SHP77 treated with DMSO at 0.1 percent for 48 hours (cell line): ENCODE results near the gene CA4.

ENCODE experiments used
- DNase-seq: peaks from one replicate; lab custom pipeline; 2025; lab: John Stamatoyannopoulos, UW

The CA4 gene

DNA sequence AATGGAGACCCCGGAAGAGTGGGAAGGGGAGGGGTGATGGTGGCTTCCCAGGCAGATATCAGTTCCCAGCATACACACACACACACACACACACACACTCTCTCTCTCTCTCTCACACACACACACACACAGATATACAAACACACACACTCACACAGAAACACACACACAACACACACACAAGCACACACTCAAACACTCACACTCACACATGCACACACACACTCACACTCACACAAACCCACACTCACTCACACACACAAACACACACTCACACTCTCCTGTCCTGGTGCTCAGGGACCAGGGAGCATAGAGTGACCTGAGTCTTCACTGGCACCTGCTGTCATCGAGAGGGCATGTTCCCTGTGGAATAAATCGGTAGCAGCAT lies 5.6 kb downstream of the CA4 start:
- no peak for DNase-seq

DNA sequence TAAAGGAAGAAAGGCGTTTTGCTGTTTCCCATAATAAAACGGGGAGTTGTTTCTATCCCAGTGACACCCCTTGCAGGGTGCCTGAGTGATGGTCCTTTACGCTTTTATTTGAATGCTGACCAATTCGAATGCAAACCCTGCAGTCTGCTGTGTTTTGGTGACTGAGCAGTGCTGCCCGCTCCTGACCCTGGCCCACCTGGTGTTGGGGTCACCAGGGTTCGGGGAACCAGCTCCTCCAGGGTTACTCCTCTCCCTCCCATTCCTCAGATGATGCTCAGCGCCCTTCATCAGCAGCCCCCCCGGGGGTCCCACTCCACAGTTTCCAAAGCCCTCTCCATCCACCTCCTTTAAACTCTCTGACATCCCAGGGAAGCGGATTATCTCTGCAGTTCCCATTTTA lies 6.0 kb downstream of the CA4 start:
- DNase-seq = no peak

DNA sequence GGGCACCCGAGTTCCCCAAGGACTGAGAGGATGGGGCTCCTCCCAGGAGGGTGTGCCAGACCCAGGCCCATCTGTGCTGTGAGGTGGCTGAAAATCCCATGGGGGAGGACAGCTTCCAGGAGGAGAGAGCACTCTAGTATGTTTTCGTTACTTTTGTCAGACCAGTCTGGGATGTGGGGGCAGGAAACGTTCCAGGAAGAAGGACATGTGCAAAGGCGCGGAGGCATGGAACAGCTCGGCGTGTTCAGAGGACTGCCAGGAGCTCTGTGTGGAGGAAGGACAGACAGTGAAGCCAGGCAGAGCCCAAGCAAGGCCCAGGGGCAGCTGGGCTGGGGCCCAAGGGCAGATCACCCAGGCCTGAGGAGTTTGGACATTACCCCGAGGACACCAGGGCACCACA lies 7.0 kb downstream of the CA4 start:
- DNase-seq = no peak

DNA sequence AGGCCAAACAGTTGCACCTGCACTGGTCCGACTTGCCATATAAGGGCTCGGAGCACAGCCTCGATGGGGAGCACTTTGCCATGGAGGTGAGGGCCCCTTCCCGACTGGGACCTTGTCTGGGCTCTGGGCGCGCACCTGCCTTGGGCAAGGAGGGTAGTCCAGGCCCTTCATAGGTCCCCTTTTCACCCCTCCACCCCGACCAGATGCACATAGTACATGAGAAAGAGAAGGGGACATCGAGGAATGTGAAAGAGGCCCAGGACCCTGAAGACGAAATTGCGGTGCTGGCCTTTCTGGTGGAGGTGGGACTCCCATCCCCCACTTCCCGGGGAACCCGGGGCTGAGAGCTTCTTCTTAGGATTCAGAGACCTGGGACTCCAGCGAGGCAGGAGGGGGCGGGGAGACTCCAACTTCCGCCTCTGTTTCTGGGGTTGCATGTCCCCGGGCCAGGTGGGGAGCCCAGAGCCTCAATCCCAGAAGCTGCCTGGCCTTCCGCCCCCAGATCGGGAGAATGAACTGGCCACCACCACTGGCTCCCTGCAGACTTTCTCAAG lies 7.8 kb downstream of the CA4 start:
- no peak for DNase-seq

DNA sequence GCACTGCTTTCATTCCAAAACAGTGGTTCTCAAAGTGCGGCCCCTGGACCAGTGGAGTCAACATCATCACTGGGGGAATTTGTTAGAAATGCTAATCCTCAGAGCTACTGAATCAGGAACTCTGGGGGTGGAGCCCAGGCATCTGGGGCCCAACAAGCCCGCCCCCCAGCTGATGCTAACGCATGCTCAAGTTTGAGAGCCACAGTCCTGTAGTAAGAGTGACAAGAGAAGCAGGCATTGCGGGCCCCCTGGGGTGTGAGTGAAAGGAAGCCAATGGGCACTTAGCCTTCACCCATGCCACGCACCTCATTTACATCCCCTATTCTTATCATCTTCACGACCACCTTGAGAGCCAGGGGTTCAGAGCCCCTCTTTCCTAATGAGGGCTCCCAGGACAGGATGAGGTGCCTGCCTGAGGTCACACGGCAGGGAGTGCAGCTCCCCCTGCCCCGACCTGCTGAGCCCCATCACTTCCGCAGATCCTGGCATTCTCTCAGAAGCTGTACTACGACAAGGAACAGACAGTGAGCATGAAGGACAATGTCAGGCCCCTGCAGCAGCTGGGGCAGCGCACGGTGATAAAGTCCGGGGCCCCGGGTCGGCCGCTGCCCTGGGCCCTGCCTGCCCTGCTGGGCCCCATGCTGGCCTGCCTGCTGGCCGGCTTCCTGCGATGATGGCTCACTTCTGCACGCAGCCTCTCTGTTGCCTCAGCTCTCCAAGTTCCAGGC lies 9.1 kb downstream of the CA4 start:
- DNase-seq = no peak

DNA sequence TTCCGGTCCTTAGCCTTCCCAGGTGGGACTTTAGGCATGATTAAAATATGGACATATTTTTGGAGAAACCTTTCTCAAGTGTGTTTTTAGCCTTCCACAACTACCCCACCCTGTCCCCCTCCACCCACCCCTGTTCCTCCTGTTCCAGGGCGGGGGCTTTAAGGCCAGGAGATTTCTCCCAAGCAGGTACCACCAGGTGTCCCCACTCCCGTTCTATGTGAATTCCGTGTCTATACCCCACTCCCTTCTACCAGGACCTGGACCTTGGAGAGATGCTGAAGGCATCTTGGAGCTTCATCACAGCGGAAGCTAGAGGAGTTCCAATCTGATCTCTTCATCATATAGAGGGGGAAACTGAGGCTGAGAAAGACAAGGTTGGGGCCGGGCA lies 9.7 kb downstream of the CA4 start:
- DNase-seq = no peak

DNA sequence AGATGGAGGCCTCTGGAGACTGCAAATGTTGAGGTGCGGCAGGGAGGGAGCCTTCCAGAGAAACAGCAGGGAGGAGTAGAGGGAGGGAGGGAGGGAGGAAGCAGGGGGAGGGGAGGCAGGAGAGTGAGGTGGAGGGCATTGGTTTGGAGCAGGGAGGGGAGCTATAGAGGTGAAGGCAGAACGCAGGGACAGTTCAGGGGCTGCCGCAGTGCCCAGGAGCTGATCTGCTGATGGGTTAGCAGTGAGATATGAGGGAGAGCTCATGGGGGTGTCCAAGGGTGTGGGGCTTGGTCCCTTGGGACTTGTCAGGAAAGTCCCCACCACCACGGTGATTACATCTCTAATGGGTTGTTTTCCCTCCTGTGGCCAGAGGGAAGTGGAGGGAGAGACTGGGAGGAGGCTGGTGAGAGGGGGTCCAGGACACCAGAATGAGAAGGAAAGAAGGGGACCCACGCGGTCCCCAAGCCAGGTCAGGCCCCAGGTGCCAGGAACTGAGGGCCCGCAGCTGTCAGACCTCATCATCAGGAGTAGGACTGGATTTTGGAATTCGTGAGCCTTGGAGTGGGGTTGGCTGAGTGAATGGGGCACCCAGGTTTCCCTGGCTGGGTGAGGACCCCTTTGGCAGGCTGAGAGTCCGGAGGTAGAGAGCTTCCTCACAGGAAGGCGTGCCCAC lies 11.2 kb downstream of the CA4 start:
- no peak for DNase-seq

DNA sequence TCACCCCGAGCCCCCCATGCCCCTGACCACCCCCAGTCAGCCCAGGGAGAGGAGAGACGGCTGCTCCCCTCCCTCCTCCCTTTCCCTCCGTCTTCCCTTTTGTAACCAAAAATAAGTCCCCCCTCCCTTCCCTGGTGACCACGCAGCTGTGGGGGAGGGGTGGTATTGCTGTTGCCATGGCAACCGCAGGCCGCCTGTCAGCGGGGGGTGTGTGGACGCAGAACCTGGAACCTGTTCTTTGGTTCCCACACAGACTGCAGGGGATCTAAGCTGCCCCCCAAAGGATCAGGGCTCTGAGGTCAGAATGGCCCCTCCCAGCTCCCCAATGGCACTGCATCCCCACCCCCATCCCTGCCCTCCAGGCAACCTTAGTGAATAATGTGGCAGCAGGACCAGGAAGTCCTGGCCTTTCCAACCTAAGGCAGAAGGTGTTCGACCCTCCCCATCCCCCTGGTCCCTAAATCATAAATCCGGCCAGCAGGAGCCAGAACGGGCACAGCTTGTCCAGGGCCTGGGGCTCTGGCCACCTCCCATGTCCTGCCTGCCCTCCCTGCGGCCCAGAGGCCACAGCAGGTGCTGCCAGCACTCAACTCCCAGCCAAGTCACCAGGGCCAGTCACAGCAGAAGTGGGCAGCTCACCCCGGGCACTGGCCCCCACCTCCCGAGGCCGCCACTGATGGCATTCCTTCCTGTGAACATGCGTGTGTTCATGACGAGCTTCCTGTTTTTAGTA lies 12.0 kb downstream of the CA4 start:
- no peak for DNase-seq

DNA sequence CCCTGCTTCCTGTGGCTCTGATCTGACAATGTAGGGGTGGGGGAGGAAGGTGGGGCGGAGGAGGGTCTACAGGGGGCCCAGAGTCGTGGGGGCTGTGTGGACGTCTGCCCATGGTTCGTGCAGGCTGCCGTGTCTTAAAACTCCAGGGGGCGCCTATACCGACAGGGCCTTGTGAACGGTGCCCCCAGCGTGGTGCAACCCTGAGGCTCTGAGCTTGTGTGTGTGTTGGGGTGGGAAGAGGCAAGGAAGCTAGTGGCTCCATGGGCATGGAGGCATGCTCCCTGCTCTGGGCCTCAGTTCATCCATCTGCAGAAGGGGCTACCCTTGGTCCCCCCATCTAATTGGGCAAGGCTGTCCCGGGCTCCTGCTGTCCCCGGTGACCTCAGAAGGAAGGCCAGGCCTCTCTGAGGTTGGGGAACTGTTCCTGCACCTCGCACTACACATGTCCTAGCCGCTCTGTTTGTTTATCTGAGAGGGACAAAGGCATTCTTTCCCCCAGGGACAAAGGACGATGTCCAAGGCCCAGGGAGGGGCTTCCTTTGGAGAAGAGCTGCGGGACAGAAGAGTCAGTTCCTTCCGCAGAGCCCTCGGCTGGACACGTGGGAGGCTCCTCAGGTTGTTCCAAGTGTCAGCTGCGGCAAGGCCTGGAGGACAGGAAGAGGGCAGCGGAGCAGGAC lies 13.5 kb downstream of the CA4 start:
- no peak for DNase-seq

DNA sequence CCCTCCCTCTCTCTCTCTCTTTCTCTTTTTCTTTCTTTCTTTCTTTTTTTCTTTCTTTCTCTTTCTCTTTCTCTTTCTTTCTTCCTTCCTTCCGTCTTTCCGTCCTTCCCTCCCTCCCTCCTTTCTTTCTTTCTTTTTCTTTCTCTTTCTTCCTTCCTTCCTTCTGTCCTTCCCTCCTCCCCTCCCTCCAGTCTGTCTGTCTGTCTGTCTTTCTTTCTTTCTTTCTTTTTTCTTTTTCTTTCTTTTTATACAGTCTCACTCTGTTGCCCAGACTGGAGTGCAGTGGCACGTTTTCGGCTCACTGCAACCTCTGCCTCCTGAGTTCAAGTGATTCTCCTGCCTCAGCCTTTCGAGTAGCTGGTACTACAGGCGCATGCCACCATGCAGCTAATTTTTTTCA lies 14.4 kb downstream of the CA4 start:
- DNase-seq = no peak

DNA sequence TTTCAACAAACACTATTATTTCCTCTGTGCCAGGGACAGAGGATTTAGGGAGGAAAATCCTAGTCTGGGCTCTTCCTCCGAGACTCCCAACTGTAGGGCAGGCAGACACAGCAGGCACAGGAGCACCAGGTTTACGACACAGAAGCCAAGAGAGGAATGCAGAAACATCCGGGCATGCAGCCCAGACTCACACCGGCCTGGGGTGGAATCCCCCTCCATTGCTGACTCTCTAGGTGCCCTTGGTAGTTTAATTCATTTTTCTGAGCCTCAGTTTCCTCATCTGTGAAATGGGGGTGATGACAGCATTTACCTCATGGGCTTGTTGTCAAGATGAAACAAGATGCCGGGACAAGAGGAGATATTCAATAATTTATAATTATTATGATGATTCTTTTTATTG lies 14.9 kb downstream of the CA4 start:
- DNase-seq = no peak

DNA sequence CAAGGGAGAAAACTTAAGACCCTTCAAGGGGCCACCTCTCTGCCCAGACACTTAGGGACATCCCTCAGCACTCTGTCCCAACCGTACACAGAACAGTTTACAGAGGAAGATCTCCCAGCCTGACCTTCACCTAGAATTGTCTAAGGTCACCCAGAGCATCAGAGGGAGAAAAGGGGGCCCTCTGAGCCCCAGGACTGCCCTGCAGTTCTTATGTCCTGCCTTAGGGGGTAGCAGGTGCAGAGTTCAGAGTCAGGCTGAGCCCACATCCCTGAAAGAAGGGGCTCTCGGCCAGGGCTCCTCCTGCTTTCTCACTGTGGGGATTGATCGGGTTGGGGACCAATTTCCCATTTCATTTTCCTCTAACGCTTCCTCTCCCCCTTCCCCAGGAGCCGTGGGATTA lies 15.4 kb downstream of the CA4 start:
- no peak for DNase-seq

DNA sequence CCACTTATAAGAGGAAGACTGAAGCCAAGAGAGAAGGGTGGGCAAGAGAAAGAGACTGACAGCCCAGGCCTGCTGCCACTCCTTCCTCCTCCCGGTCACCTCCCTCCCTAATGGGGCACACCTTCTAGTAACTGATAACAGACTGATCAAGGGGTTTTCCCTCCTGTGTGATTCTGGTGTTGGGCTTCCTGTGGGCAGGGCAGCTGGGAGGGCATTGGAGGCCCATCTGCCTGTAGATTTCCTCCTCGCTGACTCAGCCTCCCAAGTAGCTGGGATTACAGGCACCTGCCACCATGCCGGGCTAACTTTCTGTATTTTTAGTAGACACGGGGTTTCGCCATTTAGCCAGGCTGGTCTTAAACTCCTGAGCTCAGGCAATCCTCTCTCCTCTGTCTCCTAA lies 16.2 kb downstream of the CA4 start:
- no peak for DNase-seq

DNA sequence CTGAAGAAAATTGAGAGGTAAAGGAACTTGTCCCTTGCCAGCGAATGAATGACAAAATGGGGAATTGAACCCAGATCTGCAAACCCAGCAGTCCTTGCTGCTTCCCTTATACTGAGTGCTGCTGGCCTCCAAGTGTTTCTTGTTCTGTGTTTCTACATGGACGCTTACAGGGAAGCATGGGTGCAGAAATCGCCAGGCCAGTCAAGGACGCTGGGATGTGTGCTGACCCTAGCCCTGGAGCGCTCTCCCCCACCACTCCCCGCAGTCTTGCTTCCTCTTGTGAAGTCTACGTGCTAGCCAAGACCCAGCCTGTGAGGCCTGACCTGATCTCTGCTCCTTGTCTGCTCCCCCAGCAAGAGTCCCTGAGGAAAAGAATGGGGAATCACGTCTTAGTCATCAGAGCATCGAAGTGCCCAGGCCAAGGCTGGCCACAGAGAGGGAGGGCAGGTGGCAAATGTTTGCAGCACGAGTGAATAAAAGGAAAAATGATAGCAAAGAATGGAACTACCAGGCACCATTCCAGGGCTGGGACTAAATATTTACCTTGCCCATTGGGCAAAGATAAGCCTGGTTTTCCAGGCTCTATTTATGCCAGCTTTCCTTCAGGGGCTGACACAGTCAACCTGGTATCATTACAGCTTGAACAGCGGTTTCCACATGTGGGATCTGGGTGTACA lies 17.4 kb downstream of the CA4 start:
- DNase-seq = no peak

DNA sequence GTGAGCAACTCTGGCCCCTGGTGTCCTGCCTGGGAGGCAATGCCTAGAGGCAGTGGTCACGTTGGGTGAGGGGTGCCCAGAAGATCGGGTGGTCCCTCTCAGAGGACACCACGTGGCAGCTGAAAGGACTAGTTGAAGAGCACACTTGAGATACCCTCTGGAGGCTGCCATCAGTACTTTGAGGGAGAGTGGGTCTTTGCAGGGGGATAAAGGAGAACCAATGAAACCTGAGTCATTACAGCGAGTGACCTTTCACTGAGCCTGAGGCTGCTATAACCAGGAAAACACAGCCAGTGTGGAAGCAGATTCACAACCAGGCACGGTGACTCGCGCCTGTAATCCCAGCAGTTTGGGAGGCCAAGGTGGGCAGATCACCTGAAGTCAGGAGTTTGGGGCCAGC lies 18.9 kb downstream of the CA4 start:
- DNase-seq = no peak

DNA sequence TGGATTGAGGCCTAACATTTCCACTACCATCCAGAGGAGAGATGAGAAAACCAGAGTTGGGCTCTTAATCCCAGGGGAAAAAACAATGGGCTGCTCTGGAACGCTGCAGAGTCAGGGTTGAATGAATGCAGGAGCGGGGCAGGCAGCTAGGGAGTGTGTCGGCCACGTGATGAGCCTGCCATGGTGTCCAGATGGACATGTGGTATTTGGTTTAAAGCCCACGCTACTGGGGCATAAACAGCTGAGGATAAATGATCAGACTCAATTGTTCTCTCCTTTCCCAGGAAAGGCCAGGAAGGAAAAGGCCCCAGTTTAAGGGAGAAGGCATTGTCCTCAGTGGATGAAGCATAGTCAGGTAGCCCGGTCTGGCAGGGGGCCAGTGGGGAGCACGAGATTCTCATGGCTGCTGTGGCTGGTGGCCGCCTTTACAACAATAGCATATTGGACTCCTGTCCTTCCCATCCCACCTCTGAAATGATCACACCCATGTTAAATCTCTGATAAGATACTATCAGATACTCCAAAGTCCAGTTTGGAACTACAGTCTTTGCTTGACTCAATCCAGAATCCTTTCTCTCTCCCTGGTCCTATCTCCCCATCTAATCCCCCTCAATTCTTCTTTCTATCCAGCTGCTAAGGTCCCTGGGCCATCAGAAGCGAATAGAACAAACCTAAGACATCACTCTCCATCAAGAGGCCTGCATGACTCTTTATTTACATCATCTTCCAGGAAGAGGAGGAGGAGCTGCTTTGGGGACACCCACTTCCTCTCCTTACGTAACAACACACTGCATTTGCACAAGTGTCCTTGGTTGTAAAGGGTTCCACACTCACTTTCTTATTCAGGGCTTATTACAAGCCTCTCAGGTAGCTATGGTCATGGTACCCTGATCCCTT lies 20.4 kb downstream of the CA4 start:
- DNase-seq = no peak

DNA sequence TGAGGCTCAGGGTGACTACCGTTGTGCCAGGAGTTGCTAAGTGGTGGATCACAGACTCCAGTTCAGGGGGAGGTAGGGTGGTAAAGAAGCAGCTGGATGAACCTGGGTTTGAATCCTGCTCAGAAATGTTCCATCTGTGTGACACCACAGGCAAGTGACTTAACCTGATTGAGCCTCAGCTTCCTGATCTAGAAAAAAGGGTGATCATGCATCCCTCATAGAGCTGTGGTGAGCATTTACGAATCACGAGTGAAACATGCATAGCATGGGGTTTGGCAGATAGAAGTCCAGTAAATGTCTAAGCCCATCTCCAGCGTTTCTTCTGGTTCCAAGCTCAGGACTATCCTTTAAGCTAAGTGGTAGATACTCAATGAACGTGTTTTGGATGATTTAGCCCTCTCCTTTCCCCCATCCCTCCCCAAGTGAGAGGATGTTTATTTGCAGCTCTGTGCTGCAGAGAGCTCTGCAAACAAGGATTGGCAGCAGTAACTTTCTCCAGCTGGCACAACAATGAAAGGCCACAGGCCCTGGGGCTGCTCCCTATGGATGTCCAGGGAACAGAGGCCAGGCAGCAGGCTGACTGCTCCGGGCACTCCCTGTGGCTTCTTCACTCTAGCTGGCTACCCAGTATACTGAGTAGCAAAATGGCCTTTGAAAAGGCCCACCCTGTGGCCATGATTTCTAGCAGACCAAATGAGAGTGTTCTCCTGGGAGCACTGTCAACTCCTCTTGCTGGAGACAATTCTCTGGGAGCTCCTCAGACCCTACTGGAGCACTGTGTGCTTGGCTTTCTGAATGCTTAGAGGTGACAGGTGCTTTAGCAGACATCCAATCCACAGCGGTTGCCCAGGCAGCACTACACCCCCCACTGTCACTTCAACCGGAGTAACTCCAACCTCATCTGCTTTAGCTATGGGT lies 21.3 kb downstream of the CA4 start:
- DNase-seq = peak; percentile 72

DNA sequence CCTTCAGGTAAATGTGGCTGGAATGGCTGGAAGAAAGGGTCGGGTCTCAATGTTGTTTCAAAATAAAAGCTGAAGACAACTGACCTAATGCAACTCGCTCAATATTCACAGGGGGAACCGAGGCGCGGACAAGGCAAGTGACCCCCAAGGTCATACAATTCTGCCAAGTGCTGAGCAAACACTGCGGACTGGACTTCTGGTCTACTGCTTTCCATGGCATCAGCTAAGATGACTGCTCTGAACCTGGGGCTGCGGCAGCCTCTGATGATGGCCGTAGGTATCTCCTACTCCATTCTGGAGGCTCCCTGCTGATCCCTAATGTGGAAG lies 21.9 kb downstream of the CA4 start:
- DNase-seq = no peak

DNA sequence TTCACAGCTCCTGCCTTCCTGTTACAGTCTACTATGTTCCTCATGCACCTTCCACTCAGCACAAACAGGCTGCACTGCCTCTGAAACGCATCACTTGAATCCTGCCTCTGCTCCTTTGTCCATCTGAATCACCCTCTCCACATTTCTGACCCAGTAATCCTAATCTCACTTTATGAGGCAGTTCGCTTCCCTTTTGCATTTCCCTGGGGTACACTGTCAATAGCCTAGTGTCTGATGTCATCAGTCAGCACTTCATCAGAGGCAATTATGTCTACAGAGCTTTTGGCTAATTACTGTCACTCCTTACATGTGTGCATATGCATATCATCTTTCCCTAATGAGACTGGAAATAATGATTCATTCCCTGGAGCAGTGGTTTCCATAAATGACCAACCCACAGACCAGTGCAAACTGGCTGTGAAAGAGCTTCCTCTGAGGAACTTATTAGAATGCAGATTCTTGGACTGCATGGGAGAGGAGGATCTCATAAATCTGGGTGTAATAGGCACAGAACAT lies 23.6 kb downstream of the CA4 start:
- DNase-seq = no peak

DNA sequence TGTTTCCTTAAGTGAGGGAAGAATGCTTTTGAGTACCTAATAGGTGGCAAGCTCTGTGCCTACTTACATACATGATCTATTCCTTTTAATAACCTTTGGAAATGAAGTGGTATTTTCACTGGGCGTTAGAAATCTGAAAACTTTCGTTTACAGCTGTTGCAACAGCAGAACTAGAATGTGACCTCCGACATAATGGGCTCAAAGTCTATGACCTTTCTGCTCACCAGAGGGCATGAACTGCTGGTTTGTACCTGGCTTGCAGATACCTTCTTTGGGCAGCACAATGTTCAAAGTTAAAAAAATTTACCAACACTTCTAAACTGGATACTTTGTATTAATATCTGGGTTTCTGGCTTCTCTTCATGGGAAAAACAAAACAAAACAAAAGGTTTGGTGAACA lies 24.3 kb downstream of the CA4 start:
- no peak for DNase-seq
